PFSK-1 (cell line): Measurements from ENCODE around the gene ACSL6.

ENCODE experiments used
- FOXP2 ChIP-seq: optimal IDR thresholded peaks from 2 replicates; pipeline ENCODE3; 2011; ENCODE audit warnings: borderline replicate concordance, control low read depth, inconsistent platforms; ENCODE audit not compliant: insufficient read depth; ENCODE audit errors: extremely low read length, extremely low read depth
- POLR2AphosphoS5 ChIP-seq: IDR thresholded peaks from 2 replicates; pipeline ENCODE4 v1.6.1; 2012; ENCODE audit warnings: low read depth, mild to moderate bottlenecking, control low read depth, low read length, moderate library complexity
- REST ChIP-seq, 2 experiments: IDR thresholded peaks; 2 replicates each; pipeline versions ENCODE4 v1.6.1 to v1.8.0; 2011 to 2012; ENCODE audit warnings: low read depth in 2 of 2, low read length in 2 of 2, control low read depth in 1 of 2, inconsistent platforms in 1 of 2, mild to moderate bottlenecking in 1 of 2, moderate library complexity in 1 of 2; ENCODE audit not compliant: insufficient read depth in 1 of 2
- SIN3A ChIP-seq: IDR thresholded peaks from 2 replicates; pipeline ENCODE4 v1.6.1; 2012; ENCODE audit warnings: mild to moderate bottlenecking, low read length, moderate library complexity, borderline replicate concordance; ENCODE audit not compliant: insufficient read depth
- TAF1 ChIP-seq: IDR thresholded peaks from 2 replicates; pipeline ENCODE4 v1.6.1; 2012; ENCODE audit warnings: low read length, control low read depth, borderline replicate concordance; ENCODE audit not compliant: insufficient read depth

ACSL6 gene

DNA sequence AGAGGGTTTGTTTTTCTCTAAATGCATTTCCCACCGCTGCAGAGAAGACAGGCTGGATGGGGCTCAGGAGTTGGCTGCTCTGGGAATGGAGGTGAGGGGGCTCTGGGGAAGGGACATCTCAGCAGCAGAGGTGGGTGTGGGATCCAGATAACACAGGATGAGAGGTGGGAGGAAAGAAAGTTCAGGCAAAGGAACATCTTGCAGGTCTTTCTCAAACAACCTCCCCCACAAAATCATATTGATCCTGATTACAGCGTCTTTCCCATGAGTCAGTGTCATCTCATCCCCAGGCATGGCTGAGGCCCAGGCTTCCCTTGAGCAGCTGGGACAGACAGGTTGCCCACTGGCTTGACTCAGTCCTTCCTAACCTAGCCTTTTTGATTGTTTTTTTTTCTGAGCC is 11.3 kb upstream of the ACSL6 start:
- no peak for TF ChIP-seq FOXP2
- TF ChIP-seq SIN3A, result no peak
- no peak for TF ChIP-seq POLR2AphosphoS5
- TF ChIP-seq TAF1, result no peak
- TF ChIP-seq REST (IDR thresholded peaks at IDR 0.05; ENCODE audit: insufficient read depth in 1 of 2, low read depth in 2 of 2, low read length in 2 of 2), result no peak

GRCh38 chr5:132021654-132022053 is 10.2 kb upstream of the ACSL6 start:
- TF ChIP-seq TAF1 (no peak), POLR2AphosphoS5 (no peak), REST (IDR thresholded peaks at IDR 0.05; ENCODE audit: insufficient read depth in 1 of 2, low read depth in 2 of 2, low read length in 2 of 2) (no peak)

DNA sequence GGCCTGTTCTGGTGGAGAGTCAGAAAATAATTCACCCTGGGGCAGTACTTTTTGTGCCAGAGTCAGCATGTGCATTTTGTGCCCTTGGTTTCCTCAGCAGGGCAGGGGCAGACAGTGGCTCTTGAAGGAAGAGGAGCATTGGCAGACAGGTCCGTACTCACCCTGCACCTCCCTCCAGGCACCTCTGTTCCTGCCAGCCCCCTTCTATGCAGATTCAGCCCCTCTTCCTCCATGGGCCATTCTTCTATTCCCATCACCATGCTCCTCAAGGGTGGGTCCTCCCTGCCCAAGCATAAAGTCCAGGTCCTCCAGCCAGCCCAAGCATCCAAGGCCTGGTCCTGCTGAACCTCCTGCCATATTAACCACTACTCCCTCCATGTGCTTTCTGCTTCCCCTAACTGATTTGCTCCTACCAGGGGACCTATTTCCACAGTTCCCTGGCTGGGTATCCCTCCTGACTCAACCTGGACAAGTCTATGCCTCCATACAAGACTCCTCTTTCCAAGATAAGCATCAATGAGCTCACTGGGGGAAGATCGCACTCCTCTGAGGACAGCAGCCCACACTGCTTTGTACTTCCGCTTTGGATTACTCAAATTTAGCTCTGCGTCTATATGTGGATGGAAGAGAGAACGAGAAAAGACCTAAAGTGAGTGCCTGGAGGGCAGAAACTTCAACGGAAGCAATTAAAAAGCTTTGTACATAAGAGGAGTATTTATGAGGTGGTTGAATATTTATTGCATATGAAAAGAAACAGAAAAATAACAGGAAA is 9.3 kb upstream of the ACSL6 start:
- TF ChIP-seq POLR2AphosphoS5, result no peak
- TF ChIP-seq SIN3A, result no peak
- TF ChIP-seq REST (IDR thresholded peaks at IDR 0.05; ENCODE audit: insufficient read depth in 1 of 2, low read depth in 2 of 2, low read length in 2 of 2), result no peak
- TF ChIP-seq FOXP2, result no peak
- TF ChIP-seq TAF1, result no peak

- no peak for TF ChIP-seq SIN3A
- TF ChIP-seq POLR2AphosphoS5, result no peak
- TF ChIP-seq TAF1, result no peak
- no peak for TF ChIP-seq REST (IDR thresholded peaks at IDR 0.05; ENCODE audit: insufficient read depth in 1 of 2, low read depth in 2 of 2, low read length in 2 of 2)
These were observed 8.5 kb upstream of the ACSL6 start for GRCh38 chr5:132019857-132020555.
